BLaER1 (cell line): Measurements from ENCODE around the gene ATP12A.

Source experiments
- H3K27ac ChIP-seq: shearing (Covaris generic); formaldehyde crosslinking; 2 replicates; pipeline ENCODE4 v1.8.1; 2022
- H3K27me3 ChIP-seq: shearing (Covaris generic); formaldehyde crosslinking; 2 replicates; pipeline ENCODE4 v1.8.1; 2022
- H3K36me3 ChIP-seq: shearing (Covaris generic); formaldehyde crosslinking; 2 replicates; pipeline ENCODE4 v1.8.1; 2022
- H3K4me1 ChIP-seq: shearing (Covaris generic); formaldehyde crosslinking; 2 replicates; pipeline ENCODE4 v1.8.1; 2022
- H3K4me2 ChIP-seq: shearing (Covaris generic); formaldehyde crosslinking; 2 replicates; pipeline ENCODE4 v1.8.1; 2022
- H3K4me3 ChIP-seq: shearing (Covaris generic); formaldehyde crosslinking; 2 replicates; pipeline ENCODE4 v1.8.1; 2022
- H3K9ac ChIP-seq: shearing (Covaris generic); formaldehyde crosslinking; 2 replicates; pipeline ENCODE4 v1.8.1; 2022
- H3K9me3 ChIP-seq: shearing (Covaris generic); formaldehyde crosslinking; 2 replicates; pipeline ENCODE4 v1.8.1; 2022
- H4K20me1 ChIP-seq: shearing (Covaris generic); formaldehyde crosslinking; 2 replicates; pipeline ENCODE4 v1.8.1; 2022
- Cebpa-rat ChIP-seq: shearing (Covaris generic); IDR thresholded peaks from 2 replicates; pipeline ENCODE4 v1.8.1; 2022

ATP12A gene

DNA sequence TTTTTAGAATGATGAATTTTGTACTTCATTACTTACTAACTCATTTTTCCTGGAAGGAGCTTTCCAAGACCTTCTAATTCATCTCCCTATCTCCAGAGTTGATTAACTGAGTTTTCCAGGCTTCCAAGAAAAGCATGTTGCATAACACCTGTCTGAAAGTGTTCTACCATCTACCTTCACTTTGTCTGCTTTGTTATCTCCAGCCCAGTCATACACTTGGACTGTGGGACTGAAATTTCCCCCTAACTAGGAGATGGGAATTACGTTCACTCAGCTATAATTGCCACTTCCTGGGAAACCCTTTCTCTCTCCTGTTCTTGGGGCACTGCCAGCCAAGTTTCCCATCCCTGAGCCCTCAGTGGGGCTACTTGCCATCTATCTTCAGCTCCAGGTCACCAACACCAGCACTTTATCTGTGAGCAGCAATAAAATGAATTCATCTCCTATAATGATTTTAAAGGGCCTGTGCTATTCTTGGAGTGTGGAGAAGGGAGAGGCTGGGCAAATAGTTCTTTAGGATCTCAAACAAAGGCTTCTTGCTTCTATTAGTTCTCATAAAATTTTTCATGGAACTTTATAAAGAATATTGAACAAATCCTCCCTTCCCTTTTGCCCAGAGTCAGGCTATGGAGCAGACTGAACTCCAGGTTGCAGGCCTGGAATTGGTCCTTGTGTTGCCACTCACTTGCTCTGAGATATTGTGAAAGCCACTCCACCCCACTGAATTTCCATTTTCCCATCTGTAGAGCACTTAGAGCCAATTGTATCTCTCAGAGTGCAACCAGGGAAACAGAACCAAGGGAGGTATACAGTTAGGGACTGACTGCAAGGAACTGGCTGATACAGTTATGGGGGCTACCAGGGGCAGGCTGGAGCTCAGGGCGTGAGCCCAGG is 17.8 kb upstream of the ATP12A start:
- TF ChIP-seq Cebpa-rat = no peak
- Histone ChIP-seq H3K27me3 (no peaks in the 10 kb centered on the region), H3K9ac (no peak overlapping the region), H3K27ac (no peak overlapping the region), H4K20me1 (no peaks in the 10 kb centered on the region), H3K4me3 (no peak overlapping the region), H3K36me3 (no peaks in the 10 kb centered on the region), H3K4me1 (no peaks in the 10 kb centered on the region), H3K9me3 (no peaks in the 10 kb centered on the region), H3K4me2 (no peak overlapping the region)

DNA sequence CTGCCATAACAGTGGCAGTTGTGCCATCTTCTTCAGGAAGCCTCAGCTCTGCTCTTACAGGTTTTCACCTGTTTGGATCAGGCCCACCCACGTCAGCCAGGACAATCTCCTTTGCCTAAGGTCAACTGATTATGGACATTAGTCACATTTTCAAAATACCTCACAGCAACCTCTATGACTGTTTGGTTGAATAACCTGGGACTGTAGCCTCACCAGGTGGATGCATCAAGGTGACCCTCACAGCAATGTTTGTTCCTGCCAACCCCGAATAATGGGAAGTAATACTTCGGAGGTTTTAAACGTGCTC is 17.2 kb upstream of the ATP12A start:
- no peak for TF ChIP-seq Cebpa-rat
- no peaks in the 10 kb centered on the region for H3K9me3 ChIP-seq
- no peaks in the 10 kb centered on the region for H3K27me3 ChIP-seq
- no peak overlapping the region for H3K9ac ChIP-seq
- H3K4me2 ChIP-seq = no peak overlapping the region
- no peak overlapping the region for H3K4me3 ChIP-seq
- no peaks in the 10 kb centered on the region for H4K20me1 ChIP-seq
- H3K27ac ChIP-seq = no peak overlapping the region
- H3K4me1 ChIP-seq = no peaks in the 10 kb centered on the region
- H3K36me3 ChIP-seq = no peaks in the 10 kb centered on the region

DNA sequence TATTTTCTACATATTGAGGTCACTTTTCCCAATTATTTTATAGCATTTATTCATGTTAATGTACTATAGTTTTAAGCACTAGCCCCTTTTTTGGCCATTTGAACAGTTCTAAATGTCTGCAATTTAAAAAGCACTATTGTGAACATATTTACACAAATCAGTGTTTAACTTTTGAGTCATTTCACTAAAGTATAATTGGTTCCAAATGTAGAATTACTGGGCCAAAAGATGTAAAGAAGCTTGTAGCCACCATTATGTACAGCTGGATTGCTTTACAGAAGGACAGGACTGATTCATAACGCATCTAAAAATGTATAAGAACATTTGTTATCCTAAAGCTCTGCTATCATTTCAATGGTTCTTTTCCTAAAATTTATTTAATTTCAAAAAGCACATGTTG is 16.6 kb upstream of the ATP12A start:
- Histone ChIP-seq H3K9me3 (no peaks in the 10 kb centered on the region), H3K4me3 (no peak overlapping the region), H3K9ac (no peak overlapping the region), H3K36me3 (no peaks in the 10 kb centered on the region), H4K20me1 (no peaks in the 10 kb centered on the region; the same call in 1 of the 2 replicates), H3K4me1 (no peaks in the 10 kb centered on the region), H3K4me2 (no peak overlapping the region), H3K27me3 (no peaks in the 10 kb centered on the region), H3K27ac (no peak overlapping the region)
- no peak for TF ChIP-seq Cebpa-rat

DNA sequence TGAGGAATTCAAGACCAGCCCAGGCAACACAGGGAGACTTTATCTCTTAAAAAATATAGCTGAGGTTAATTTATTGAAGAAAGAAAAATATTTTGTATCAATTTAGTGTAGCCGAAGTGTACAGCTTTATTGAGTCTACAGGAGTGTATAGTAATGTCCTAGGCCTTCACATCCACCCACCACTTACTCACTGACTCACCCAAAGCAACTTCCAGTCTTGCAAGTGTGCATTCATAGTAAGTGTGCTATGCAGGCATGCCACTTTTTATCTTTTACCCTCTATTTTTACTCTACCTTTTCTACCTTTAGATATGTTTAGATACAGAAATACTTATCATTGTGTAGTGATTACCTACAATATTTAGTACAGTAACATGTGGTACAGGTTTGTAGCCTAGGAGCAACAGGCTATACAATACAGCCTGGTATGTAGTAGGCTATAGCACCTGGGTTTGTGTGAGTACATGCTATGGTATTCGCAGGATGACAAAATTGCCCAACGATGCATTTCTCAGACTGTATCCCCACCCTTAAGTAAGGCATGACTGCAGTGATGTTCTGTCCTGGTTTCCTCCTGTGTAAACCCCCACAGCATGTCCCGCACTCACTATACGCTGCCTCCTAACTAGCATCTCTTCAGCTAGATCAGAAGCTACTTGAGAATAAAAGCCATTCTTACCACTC is 15.3 kb upstream of the ATP12A start:
- H3K27me3 ChIP-seq = no peaks in the 10 kb centered on the region
- TF ChIP-seq Cebpa-rat = no peak
- no peaks in the 10 kb centered on the region for H3K36me3 ChIP-seq
- no peaks in the 10 kb centered on the region; the same call in 1 of the 2 replicates for H4K20me1 ChIP-seq
- H3K27ac ChIP-seq = no peak overlapping the region
- no peak overlapping the region for H3K4me2 ChIP-seq
- no peaks in the 10 kb centered on the region for H3K9me3 ChIP-seq
- no peaks in the 10 kb centered on the region for H3K4me1 ChIP-seq
- H3K9ac ChIP-seq = no peak overlapping the region
- no peak overlapping the region for H3K4me3 ChIP-seq

DNA sequence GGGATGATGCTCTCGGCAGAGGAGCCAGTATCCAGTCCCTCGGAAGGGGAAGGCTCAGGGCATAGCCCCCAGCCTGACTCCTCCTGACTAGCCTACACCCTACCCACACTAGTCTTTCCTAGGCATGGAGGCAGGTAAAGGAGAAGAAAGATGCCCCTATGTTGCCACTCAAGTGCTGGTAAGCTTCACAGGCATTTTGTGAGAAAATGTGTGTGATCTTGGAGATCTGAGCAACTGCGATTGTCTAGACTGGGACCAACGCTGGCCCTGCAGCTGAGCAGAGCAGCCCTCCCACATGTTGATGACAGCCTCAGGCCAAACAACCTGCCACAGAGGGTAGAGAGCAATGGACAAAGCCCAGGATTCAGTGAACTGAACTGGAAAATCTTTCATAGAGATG is 11.7 kb upstream of the ATP12A start:
- Histone ChIP-seq H4K20me1 (no peaks in the 10 kb centered on the region; the same call in 1 of the 2 replicates), H3K9me3 (no peaks in the 10 kb centered on the region), H3K27ac (no peak overlapping the region), H3K4me3 (no peak overlapping the region), H3K9ac (no peak overlapping the region), H3K4me1 (peaks cover 11% of the 10 kb centered on the region), H3K27me3 (no peaks in the 10 kb centered on the region), H3K36me3 (no peaks in the 10 kb centered on the region), H3K4me2 (no peak overlapping the region; the same call in 1 of the 2 replicates)
- TF ChIP-seq Cebpa-rat = no peak

DNA sequence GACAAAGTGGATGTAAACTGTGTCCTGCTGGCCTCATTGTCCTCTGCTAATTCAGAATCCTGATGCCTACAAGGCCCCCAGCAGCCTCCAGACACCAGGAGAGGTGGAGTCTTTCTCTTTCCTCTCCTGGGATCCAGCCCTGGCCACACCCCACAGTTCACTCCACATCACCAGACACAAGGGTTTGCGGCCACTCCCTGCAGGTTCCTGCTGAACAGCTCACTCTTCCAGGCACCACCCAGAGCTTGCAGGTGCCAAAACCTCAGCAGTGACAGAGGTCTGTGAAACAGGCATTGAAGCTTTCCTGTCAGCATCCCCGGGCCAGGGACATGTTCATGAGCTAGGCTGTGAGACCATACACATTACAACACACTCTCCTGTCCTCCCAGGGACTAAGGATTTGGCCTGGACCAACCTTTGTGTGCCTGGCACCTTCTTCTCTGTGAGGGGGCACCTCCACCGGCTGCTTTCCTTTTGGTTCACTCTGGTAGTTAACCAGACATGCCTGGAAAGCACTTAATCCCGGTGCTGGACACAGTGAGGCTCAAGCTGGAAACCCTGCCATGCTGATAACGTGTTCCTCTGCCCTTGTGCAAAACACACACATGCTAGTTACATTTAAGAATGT is 11.1 kb upstream of the ATP12A start:
- Histone ChIP-seq H3K27ac (no peak overlapping the region), H3K36me3 (no peaks in the 10 kb centered on the region), H3K27me3 (no peaks in the 10 kb centered on the region), H3K9me3 (no peaks in the 10 kb centered on the region), H3K4me2 (peak overlapping the region; percentile 14; the same call in 1 of the 2 replicates), H3K4me1 (peaks cover 11% of the 10 kb centered on the region), H3K9ac (no peak overlapping the region), H4K20me1 (no peaks in the 10 kb centered on the region; the same call in 1 of the 2 replicates), H3K4me3 (no peak overlapping the region)
- no peak for TF ChIP-seq Cebpa-rat

DNA sequence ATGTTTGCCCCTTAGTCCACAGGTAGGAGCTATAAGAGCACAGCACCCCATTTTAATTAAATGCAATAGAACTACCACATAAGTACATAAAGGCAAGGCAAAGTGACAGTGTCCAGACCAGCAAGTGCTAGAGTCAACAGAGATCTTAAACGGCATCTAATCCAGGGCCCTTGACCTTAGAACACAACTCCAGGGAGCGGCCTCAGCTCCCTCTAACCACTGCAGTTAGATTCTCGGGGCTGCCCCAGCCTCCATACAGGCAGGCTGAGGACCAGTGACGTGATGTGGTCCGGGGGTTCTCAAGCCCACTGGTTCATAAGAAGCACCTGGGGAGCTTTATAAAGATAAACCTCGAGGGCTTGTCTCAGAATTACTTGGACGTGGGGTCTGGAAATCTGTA is 10.0 kb upstream of the ATP12A start:
- Histone ChIP-seq H3K9ac (no peak overlapping the region), H3K27ac (no peak overlapping the region), H3K4me2 (no peak overlapping the region), H3K27me3 (no peaks in the 10 kb centered on the region), H4K20me1 (no peaks in the 10 kb centered on the region; the same call in 1 of the 2 replicates), H3K9me3 (no peaks in the 10 kb centered on the region), H3K4me3 (no peak overlapping the region), H3K36me3 (no peaks in the 10 kb centered on the region), H3K4me1 (peaks cover 11% of the 10 kb centered on the region)
- TF ChIP-seq Cebpa-rat = no peak

DNA sequence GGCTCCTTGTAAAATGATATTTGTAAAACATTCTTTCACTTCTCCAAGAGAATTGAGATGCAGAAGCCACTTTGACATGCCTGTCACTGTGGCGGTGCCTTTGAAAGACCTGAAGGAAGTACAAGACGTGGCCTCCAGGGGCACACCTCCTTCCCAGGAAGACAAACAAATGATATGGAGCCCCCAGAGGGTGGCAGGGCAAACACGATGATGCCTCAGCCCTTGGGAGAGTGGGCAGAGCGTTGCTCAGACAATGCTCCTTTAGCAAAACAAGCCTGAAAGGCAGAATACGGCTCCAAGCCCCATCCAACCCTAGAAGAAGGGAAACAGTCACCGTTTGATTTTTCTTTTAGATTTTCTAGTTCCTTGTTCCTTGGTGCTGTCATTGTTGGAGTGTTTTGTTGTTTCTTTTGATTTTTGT is 9.2 kb upstream of the ATP12A start:
- H3K27ac ChIP-seq = no peak overlapping the region
- no peak for TF ChIP-seq Cebpa-rat
- H3K4me3 ChIP-seq = no peak overlapping the region
- H4K20me1 ChIP-seq = no peaks in the 10 kb centered on the region; the same call in 1 of the 2 replicates
- H3K27me3 ChIP-seq = no peaks in the 10 kb centered on the region
- no peaks in the 10 kb centered on the region for H3K9me3 ChIP-seq
- H3K36me3 ChIP-seq = no peaks in the 10 kb centered on the region
- H3K9ac ChIP-seq = no peak overlapping the region
- peak overlapping the region; percentile 66 for H3K4me2 ChIP-seq
- peaks cover 11% of the 10 kb centered on the region for H3K4me1 ChIP-seq

DNA sequence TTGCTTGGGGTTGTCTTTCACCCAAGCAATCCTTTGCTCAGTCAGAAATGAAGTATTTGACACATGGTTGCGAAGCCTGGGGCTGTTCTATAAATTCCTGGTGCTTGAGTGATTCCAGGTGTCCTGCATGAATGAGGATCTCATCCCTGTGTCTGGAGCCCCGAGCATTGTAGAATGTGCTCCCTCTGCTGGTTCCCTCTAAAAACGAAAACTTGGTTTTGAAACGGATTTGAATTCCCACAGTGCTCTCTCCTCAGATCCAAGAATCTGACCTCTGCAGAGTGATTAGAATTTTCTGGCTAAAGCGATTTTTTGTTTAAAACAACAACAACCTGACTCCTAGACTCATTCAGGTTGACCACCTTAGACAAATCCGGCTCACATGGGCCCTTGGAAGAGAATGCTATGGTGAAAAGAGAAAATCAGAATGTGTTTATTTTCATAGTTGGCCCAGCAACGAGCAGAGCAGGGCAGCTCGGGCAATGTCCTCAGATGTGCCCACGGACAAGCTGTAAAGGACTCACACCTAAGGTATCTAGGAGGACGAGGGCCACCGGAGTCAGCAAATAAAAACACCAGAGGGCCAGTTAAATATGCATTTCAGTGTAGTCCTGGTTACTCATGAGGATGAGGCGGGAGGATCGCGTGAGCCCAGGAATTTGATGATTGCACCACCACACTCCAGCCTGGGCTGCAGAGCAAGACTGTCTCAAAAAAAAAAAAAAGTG is 8.7 kb upstream of the ATP12A start:
- H3K36me3 ChIP-seq = no peaks in the 10 kb centered on the region
- no peak overlapping the region for H3K4me3 ChIP-seq
- no peak for TF ChIP-seq Cebpa-rat
- no peaks in the 10 kb centered on the region for H3K9me3 ChIP-seq
- H3K27ac ChIP-seq = no peak overlapping the region
- no peaks in the 10 kb centered on the region; the same call in 1 of the 2 replicates for H4K20me1 ChIP-seq
- H3K9ac ChIP-seq = no peak overlapping the region
- peak overlapping the region; percentile 66 for H3K4me2 ChIP-seq
- H3K4me1 ChIP-seq = peaks cover 11% of the 10 kb centered on the region
- no peaks in the 10 kb centered on the region for H3K27me3 ChIP-seq
